B cell (primary cell): ENCODE data around the gene ZKSCAN2. TPM values are rescaled to one million over a fixed set of nuclear protein-coding genes. Genes with fewer than 3 reads are reported as not detected.

Experiments used
- ATAC-seq: fragments of 200-7000 bp; cut with Tn5 transposase; one replicate; pipeline ENCODE4 v1.10.0; 2021; ENCODE audit warnings: low read depth, mild to moderate bottlenecking, moderate number of reproducible peaks, moderate library complexity
- CTCF ChIA-PET: fragments of 350-600 bp; sonication (Branson Sonifier 250); formaldehyde crosslinking; loops from one replicate; lab custom pipeline; 2021; ENCODE audit warnings: antibody characterized with exemption, inconsistent platforms; lab: Charles Lee
- POLR2A ChIA-PET: fragments of 350-600 bp; sonication (Branson Sonifier 250); formaldehyde crosslinking; loops from one replicate; lab custom pipeline; 2021; ENCODE audit warnings: antibody characterized with exemption; lab: Charles Lee
- DNase-seq: peaks from one replicate; pipeline ENCODE4 v3.0.0; 2013
- H2AFZ ChIP-seq: 2 replicates; pipeline ENCODE4 v1.6.1; 2012; ENCODE audit warnings: mild to moderate bottlenecking, low read depth, low read length; ENCODE audit not compliant: insufficient read depth, poor library complexity, severe bottlenecking
- H3K27ac ChIP-seq, 2 donors: 1 replicate in 1 of 2; 2 replicates in 1 of 2; pipeline ENCODE4 v1.5.1; 2012 to 2013; ENCODE audit warnings: low read length in 2 of 2, mild to moderate bottlenecking in 2 of 2, moderate library complexity in 1 of 2
- H3K27me3 ChIP-seq, 4 experiments: fragments of 200-600 bp in 1 of 4; sonication (generic) in 1 of 4; replicated peaks in 1 of 4; 1 replicate in 2 of 4; 2 replicates in 2 of 4; pipeline versions ENCODE4 v1.6.1 to v1.7.0; 2013 to 2016; ENCODE audit warnings: low read length in 3 of 4, mild to moderate bottlenecking in 2 of 4, mixed read lengths in 1 of 4, moderate library complexity in 1 of 4; ENCODE audit not compliant: insufficient read depth in 4 of 4, control insufficient read depth in 3 of 4; ENCODE audit errors: control extremely low read depth in 1 of 4
- H3K36me3 ChIP-seq, 2 experiments: replicated peaks in 1 of 2; 1 replicate in 1 of 2; 2 replicates in 1 of 2; pipeline versions ENCODE4 v1.6.1 to v1.7.1; 2013; ENCODE audit warnings: low read length in 1 of 2; ENCODE audit not compliant: insufficient read depth in 2 of 2, control insufficient read depth in 1 of 2; ENCODE audit errors: control extremely low read depth in 1 of 2, extremely low read depth in 1 of 2
- H3K4me1 ChIP-seq, 2 donors: fragments of 200-600 bp in 1 of 2; sonication (generic) in 1 of 2; 1 replicate in 1 of 2; 2 replicates in 1 of 2; pipeline versions ENCODE4 v1.5.1 to v1.6.1; 2013 to 2017; ENCODE audit warnings: low read length in 2 of 2; ENCODE audit not compliant: control insufficient read depth in 2 of 2, insufficient read depth in 2 of 2
- H3K4me2 ChIP-seq: replicated peaks from 2 replicates; pipeline ENCODE3; 2012; ENCODE audit warnings: mild to moderate bottlenecking, low read depth, low read length; ENCODE audit not compliant: poor library complexity, severe bottlenecking
- H3K4me3 ChIP-seq, 5 experiments: fragments of 200-600 bp in 1 of 5; sonication (generic) in 1 of 5; 1 replicate in 3 of 5; 2 replicates in 2 of 5; pipeline versions ENCODE4 v1.5.1 to v1.7.0; 2011 to 2016; ENCODE audit warnings: low read length in 4 of 5, mild to moderate bottlenecking in 4 of 5, low read depth in 2 of 5, control low read depth in 1 of 5, moderate library complexity in 1 of 5; ENCODE audit not compliant: insufficient read depth in 1 of 5; ENCODE audit errors: control extremely low read depth in 1 of 5, extremely low read depth in 1 of 5
- H3K79me2 ChIP-seq: fragments of 200-600 bp; sonication (generic); one replicate; pipeline ENCODE4 v1.6.0; 2016; ENCODE audit warnings: low read length; ENCODE audit not compliant: control insufficient read depth, insufficient read depth
- H3K9ac ChIP-seq: fragments of 200-600 bp; sonication (generic); 2 replicates; pipeline ENCODE4 v1.6.1; 2017; ENCODE audit warnings: mild to moderate bottlenecking, low read length, moderate library complexity
- H3K9me3 ChIP-seq, 3 donors: one replicate each; pipeline versions ENCODE4 v1.6.1 to v1.7.1; 2013; ENCODE audit warnings: low read length in 2 of 3; ENCODE audit not compliant: control insufficient read depth in 2 of 3, insufficient read depth in 1 of 3; ENCODE audit errors: control extremely low read depth in 1 of 3
- H4K20me1 ChIP-seq: 2 replicates; pipeline ENCODE4 v1.6.0; 2012; ENCODE audit warnings: mild to moderate bottlenecking, low read length; ENCODE audit not compliant: insufficient read depth, control insufficient read depth, poor library complexity, severe bottlenecking
- H3K27ac Mint-ChIP-seq: one replicate; pipeline ENCODE4 v1.8.0; 2021; ENCODE audit warnings: mixed read lengths
- H3K27me3 Mint-ChIP-seq: one replicate; pipeline ENCODE4 v1.8.0; 2021; ENCODE audit warnings: mixed read lengths
- H3K4me1 Mint-ChIP-seq: one replicate; pipeline ENCODE4 v1.8.0; 2021; ENCODE audit warnings: mixed read lengths
- H3K4me3 Mint-ChIP-seq: one replicate; pipeline ENCODE4 v1.8.0; 2021; ENCODE audit warnings: mixed read lengths
- H3K9me3 Mint-ChIP-seq: one replicate; pipeline ENCODE4 v1.8.0; 2022; ENCODE audit warnings: mixed read lengths; ENCODE audit not compliant: insufficient read depth
- EZH2 ChIP-seq: IDR thresholded peaks from 2 replicates; pipeline ENCODE4 v1.6.1; 2012; ENCODE audit warnings: borderline replicate concordance, low read depth, mild to moderate bottlenecking, moderate library complexity, low read length; ENCODE audit not compliant: insufficient read depth, poor library complexity, severe bottlenecking
- WGBS: methylation state at CpG from one replicate; pipeline ENCODE4 v1.1.5; 2013; ENCODE audit warnings: missing lambda C conversion rate; ENCODE audit not compliant: insufficient coverage; 5-methylcytosine and 5-hydroxymethylcytosine counted together
- intact Hi-C: fragments of 100-400 bp; cut with micrococcal nuclease; formaldehyde crosslinking; loops from one replicate; pipeline ENCODE4 v1.10.0; 2022
- polyA plus RNA-seq: library from polyadenylated mRNA; depleted of rRNA; stranded (reverse); fragments of >200 nt; gene quantifications from 2 replicates; pipeline ENCODE4 v1.2.3, GENCODE V29; 2012
- total RNA-seq, 2 donors: library from RNA; stranded (reverse); fragments of 120-200 nt in 1 of 2; gene quantifications; 1 replicate in 1 of 2; 2 replicates in 1 of 2; pipeline versions ENCODE4 v1.2.3 to v1.2.4, GENCODE V29; 2013 to 2022
- TF ChIP-seq, protein P1 (sequence below): fragments of 200-600 bp; IDR thresholded peaks from one replicate; pipeline ENCODE4 v1.8.0; 2022; ENCODE audit warnings: antibody characterized with exemption, mild to moderate bottlenecking

Gene ZKSCAN2
- total and polyA plus RNA-seq, 2 donors (not counting 1 experiment from before 2014, with no cell fraction given): 0.85 to 9.1 TPM

GRCh38 chr16:25212636-25213035, 45.0 kb downstream of the ZKSCAN2 start:
- Histone ChIP-seq H2AFZ (no peak overlapping the region), H3K27ac (no peak overlapping the region), H3K79me2 (no peaks in the 10 kb centered on the region), H3K36me3 (no peaks in the 10 kb centered on the region), H3K4me1 (no peaks in the 10 kb centered on the region), H4K20me1 (no peaks in the 10 kb centered on the region), H3K4me3 (no peak overlapping the region), H3K4me2 (no peak overlapping the region), H3K9me3 (no peaks in the 10 kb centered on the region), H3K27me3 (no peaks in the 10 kb centered on the region), H3K9ac (no peak overlapping the region)
- Mint-ChIP-seq H3K27ac (no peak overlapping the region), H3K4me3 (no peak overlapping the region), H3K27me3 (peaks cover 9% of the 10 kb centered on the region), H3K4me1 (no peaks in the 10 kb centered on the region), H3K9me3 (no peaks in the 10 kb centered on the region)
- WGBS: 93% methylated on average over 2 of the region's 2 CpGs
- no peak for ATAC-seq
- intact Hi-C loops: no loop called here
- ChIA-PET CTCF (no interaction called here), POLR2A (no interaction called here)
- TF ChIP-seq EZH2: no peak
- no peak for DNase-seq

DNA sequence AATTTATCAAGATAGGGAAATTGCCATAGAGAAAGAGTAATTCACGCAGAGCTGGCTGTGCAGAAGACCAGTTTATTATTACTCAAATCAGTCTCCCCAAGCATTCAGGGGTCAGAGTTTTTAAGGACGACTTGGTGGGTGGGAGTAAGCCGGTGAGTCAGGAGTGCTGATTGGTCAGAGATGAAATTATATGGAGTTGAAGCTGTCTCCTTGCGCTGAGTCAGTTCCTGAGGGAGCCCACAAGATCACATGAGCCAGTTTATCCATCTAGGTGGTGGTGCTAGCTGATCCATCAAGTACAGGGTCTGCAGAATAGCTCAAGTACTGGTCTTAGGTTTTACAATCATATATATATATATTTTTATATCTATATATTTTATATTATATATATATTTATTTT, 46.9 kb downstream of the ZKSCAN2 start:
- Histone ChIP-seq H4K20me1 (no peaks in the 10 kb centered on the region), H3K4me1 (no peaks in the 10 kb centered on the region), H3K9me3 (no peaks in the 10 kb centered on the region), H3K36me3 (no peaks in the 10 kb centered on the region), H3K79me2 (no peaks in the 10 kb centered on the region), H3K27ac (no peak overlapping the region), H3K9ac (no peak overlapping the region), H3K4me3 (no peak overlapping the region), H3K4me2 (no peak overlapping the region), H3K27me3 (no peaks in the 10 kb centered on the region), H2AFZ (no peak overlapping the region)
- 0% methylated on average over 2 of the region's 4 CpGs for WGBS
- no peak for ATAC-seq
- Mint-ChIP-seq H3K27ac (no peak overlapping the region), H3K9me3 (no peaks in the 10 kb centered on the region), H3K27me3 (peaks cover 5% of the 10 kb centered on the region), H3K4me3 (no peak overlapping the region), H3K4me1 (no peaks in the 10 kb centered on the region)
- DNase-seq: no peak
- intact Hi-C loops: no loop called here
- POLR2A ChIA-PET: no interaction called here
- TF ChIP-seq, protein P1, sequence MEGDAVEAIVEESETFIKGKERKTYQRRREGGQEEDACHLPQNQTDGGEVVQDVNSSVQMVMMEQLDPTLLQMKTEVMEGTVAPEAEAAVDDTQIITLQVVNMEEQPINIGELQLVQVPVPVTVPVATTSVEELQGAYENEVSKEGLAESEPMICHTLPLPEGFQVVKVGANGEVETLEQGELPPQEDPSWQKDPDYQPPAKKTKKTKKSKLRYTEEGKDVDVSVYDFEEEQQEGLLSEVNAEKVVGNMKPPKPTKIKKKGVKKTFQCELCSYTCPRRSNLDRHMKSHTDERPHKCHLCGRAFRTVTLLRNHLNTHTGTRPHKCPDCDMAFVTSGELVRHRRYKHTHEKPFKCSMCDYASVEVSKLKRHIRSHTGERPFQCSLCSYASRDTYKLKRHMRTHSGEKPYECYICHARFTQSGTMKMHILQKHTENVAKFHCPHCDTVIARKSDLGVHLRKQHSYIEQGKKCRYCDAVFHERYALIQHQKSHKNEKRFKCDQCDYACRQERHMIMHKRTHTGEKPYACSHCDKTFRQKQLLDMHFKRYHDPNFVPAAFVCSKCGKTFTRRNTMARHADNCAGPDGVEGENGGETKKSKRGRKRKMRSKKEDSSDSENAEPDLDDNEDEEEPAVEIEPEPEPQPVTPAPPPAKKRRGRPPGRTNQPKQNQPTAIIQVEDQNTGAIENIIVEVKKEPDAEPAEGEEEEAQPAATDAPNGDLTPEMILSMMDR: no peak
- TF ChIP-seq EZH2: no peak
- CTCF ChIA-PET: no interaction called here
